HEK293T (cell line): ENCODE results near the gene PLEKHA4.

Experiments used
- ARNT ChIP-seq: fragments of 450-650 bp; IDR thresholded peaks from 2 replicates; pipeline ENCODE4 v1.6.1; 2017; ENCODE audit warnings: mild to moderate bottlenecking
- BHLHE40 ChIP-seq: fragments of 450-650 bp; IDR thresholded peaks from 2 replicates; pipeline ENCODE4 v1.6.1; 2016; ENCODE audit warnings: mild to moderate bottlenecking, moderate library complexity, borderline replicate concordance
- ELF4 ChIP-seq: fragments of 450-650 bp; IDR thresholded peaks from 2 replicates; pipeline ENCODE4 v1.6.1; 2017; ENCODE audit warnings: antibody characterized with exemption
- FOXK2 ChIP-seq: fragments of 450-650 bp; IDR thresholded peaks from 2 replicates; pipeline ENCODE4 v1.6.1; 2016; ENCODE audit warnings: mild to moderate bottlenecking
- FOXM1 ChIP-seq: fragments of 450-650 bp; IDR thresholded peaks from 2 replicates; pipeline ENCODE4 v1.6.1; 2017; ENCODE audit warnings: mild to moderate bottlenecking, borderline replicate concordance
- LEF1 ChIP-seq: fragments of 450-650 bp; IDR thresholded peaks from 2 replicates; pipeline ENCODE4 v1.6.1; 2017; ENCODE audit warnings: mild to moderate bottlenecking, borderline replicate concordance
- SP1 ChIP-seq: fragments of 450-650 bp; IDR thresholded peaks from 2 replicates; pipeline ENCODE4 v1.6.1; 2017
- SUZ12 ChIP-seq: fragments of 450-650 bp; IDR thresholded peaks from 2 replicates; pipeline ENCODE4 v1.6.1; 2016; ENCODE audit warnings: mild to moderate bottlenecking
- TARDBP ChIP-seq: fragments of 450-650 bp; IDR thresholded peaks from 2 replicates; pipeline ENCODE4 v1.6.1; 2016
- TF ChIP-seq, protein P1 (sequence below): fragments of 450-650 bp; IDR thresholded peaks from 2 replicates; pipeline ENCODE4 v1.6.1; 2016

- no peak for TF ChIP-seq ELF4
- no peak for TF ChIP-seq SUZ12
- TF ChIP-seq, protein P1, sequence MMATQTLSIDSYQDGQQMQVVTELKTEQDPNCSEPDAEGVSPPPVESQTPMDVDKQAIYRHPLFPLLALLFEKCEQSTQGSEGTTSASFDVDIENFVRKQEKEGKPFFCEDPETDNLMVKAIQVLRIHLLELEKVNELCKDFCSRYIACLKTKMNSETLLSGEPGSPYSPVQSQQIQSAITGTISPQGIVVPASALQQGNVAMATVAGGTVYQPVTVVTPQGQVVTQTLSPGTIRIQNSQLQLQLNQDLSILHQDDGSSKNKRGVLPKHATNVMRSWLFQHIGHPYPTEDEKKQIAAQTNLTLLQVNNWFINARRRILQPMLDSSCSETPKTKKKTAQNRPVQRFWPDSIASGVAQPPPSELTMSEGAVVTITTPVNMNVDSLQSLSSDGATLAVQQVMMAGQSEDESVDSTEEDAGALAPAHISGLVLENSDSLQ, result no peak
- no peak for TF ChIP-seq FOXK2
- no peak for TF ChIP-seq SP1
- no peak for TF ChIP-seq LEF1
- no peak for TF ChIP-seq TARDBP
- TF ChIP-seq ARNT, result no peak
- TF ChIP-seq BHLHE40, result no peak
- no peak for TF ChIP-seq FOXM1
Observed at GRCh38 chr19:48841047-48841446, 27.4 kb downstream of the PLEKHA4 start.
